GM23338 (cell line): ENCODE data around the gene LIPG. TPM values are rescaled to one million over a fixed set of nuclear protein-coding genes. Genes with fewer than 3 reads are reported as not detected.

ENCODE experiments used
- ATAC-seq: fragments of 200-7000 bp; cut with Tn5 transposase; 3 replicates; pipeline ENCODE4 v1.9.1; 2020
- DNase-seq: peaks from one replicate; pipeline ENCODE4 v3.0.0-alpha.2; 2015; ENCODE audit warnings: low spot score
- H2AFZ ChIP-seq: fragments of 200-600 bp; sonication (generic); 2 replicates; pipeline ENCODE4 v1.8.0; 2016; ENCODE audit warnings: antibody characterized with exemption, mild to moderate bottlenecking, moderate library complexity
- H3F3A ChIP-seq: fragments of 200-600 bp; sonication (generic); replicated peaks from 2 replicates; pipeline ENCODE4 v1.8.0; 2017; ENCODE audit warnings: antibody characterized with exemption, mixed run types, low read depth
- H3K27ac ChIP-seq: fragments of 200-600 bp; sonication (generic); 2 replicates; pipeline ENCODE4 v1.6.1; 2016; ENCODE audit warnings: low read depth
- H3K27me3 ChIP-seq: fragments of 200-600 bp; sonication (generic); 2 replicates; pipeline ENCODE4 v1.8.0; 2016; ENCODE audit warnings: mild to moderate bottlenecking, mixed run types, moderate library complexity; ENCODE audit not compliant: insufficient read depth
- H3K36me3 ChIP-seq: fragments of 200-600 bp; sonication (generic); 2 replicates; pipeline ENCODE4 v1.8.0; 2016; ENCODE audit warnings: mild to moderate bottlenecking; ENCODE audit not compliant: insufficient read depth
- H3K4me1 ChIP-seq: fragments of 200-600 bp; sonication (generic); 2 replicates; pipeline ENCODE4 v1.8.0; 2016; ENCODE audit warnings: mild to moderate bottlenecking, moderate library complexity; ENCODE audit not compliant: insufficient read depth
- H3K4me2 ChIP-seq: fragments of 200-600 bp; sonication (generic); 2 replicates; pipeline ENCODE4 v1.7.1; 2017; ENCODE audit warnings: mixed run types
- H3K4me3 ChIP-seq: fragments of 200-600 bp; sonication (generic); 2 replicates; pipeline ENCODE4 v1.6.1; 2016; ENCODE audit warnings: mixed run types
- H3K79me2 ChIP-seq: fragments of 200-600 bp; sonication (generic); replicated peaks from 2 replicates; pipeline ENCODE4 v1.8.0; 2017; ENCODE audit warnings: mild to moderate bottlenecking; ENCODE audit not compliant: insufficient read depth
- H3K9me2 ChIP-seq: fragments of 200-600 bp; sonication (generic); 2 replicates; pipeline ENCODE4 v1.8.0; 2017; ENCODE audit not compliant: insufficient read depth
- H4K20me1 ChIP-seq: fragments of 200-600 bp; sonication (generic); replicated peaks from 2 replicates; pipeline ENCODE4 v1.8.0; 2017; ENCODE audit warnings: mild to moderate bottlenecking; ENCODE audit not compliant: insufficient read depth
- H3K27ac Mint-ChIP-seq: 2 replicates; pipeline ENCODE4 v1.8.0; 2020; ENCODE audit warnings: inconsistent platforms, mild to moderate bottlenecking, moderate library complexity, mixed read lengths
- H3K27me3 Mint-ChIP-seq: 3 replicates; pipeline ENCODE4 v1.8.0; 2022; ENCODE audit warnings: low read depth, mild to moderate bottlenecking, moderate library complexity, mixed read lengths, inconsistent platforms; ENCODE audit not compliant: insufficient read depth, poor library complexity
- H3K36me3 Mint-ChIP-seq: 3 replicates; pipeline ENCODE4 v1.8.0; 2021; ENCODE audit warnings: low read depth, mild to moderate bottlenecking, inconsistent platforms, moderate library complexity, mixed read lengths
- H3K4me1 Mint-ChIP-seq: 3 replicates; pipeline ENCODE4 v1.8.0; 2020; ENCODE audit warnings: mild to moderate bottlenecking, inconsistent platforms, mixed read lengths
- H3K4me3 Mint-ChIP-seq: 3 replicates; pipeline ENCODE4 v1.8.0; 2021; ENCODE audit warnings: moderate library complexity, mild to moderate bottlenecking, inconsistent platforms, mixed read lengths
- H3K9me3 Mint-ChIP-seq: 3 replicates; pipeline ENCODE4 v1.8.0; 2020; ENCODE audit warnings: moderate library complexity, mild to moderate bottlenecking, inconsistent platforms, mixed read lengths
- EZH2 ChIP-seq: fragments of 200-600 bp; sonication (generic); IDR thresholded peaks from one replicate; pipeline ENCODE4 v1.8.0; 2017; ENCODE audit warnings: antibody characterized with exemption, mild to moderate bottlenecking, low read depth; ENCODE audit not compliant: unreplicated experiment
- EZH2phosphoT487 ChIP-seq: fragments of 200-600 bp; sonication (generic); IDR thresholded peaks from one replicate; pipeline ENCODE4 v1.8.1; 2018; ENCODE audit warnings: antibody characterized with exemption; ENCODE audit not compliant: unreplicated experiment
- ZNF331 ChIP-seq: fragments of 250-450 bp; sonication (Bioruptor Pico); IDR thresholded peaks from 2 replicates; pipeline ENCODE4 v1.5.0; 2020; ENCODE audit warnings: low read depth, mild to moderate bottlenecking, moderate library complexity
- polyA plus RNA-seq: library from polyadenylated mRNA; unstranded; fragments of >200 nt; fragmentation: Nextera tagmentation; extraction: Ambion mirVana; gene quantifications from 2 replicates; pipeline ENCODE4 v1.2.1, GENCODE V29; 2016
- total RNA-seq: library from RNA; depleted of rRNA; stranded (reverse); fragments of >200 nt; shearing (Covaris generic); gene quantifications from 2 replicates; pipeline ENCODE4 v1.2.3, GENCODE V29; 2014
- TF ChIP-seq, protein P1 (sequence below): IDR thresholded peaks from 2 replicates; pipeline ENCODE4 v1.6.1; 2016; ENCODE audit warnings: antibody characterized with exemption
- TF ChIP-seq, protein P2 (sequence below): IDR thresholded peaks from one replicate; pipeline ENCODE4 v1.6.1; 2018; ENCODE audit warnings: antibody characterized with exemption; ENCODE audit not compliant: unreplicated experiment
- TF ChIP-seq, protein P3 (sequence below): fragments of 250-450 bp; sonication (Bioruptor Pico); IDR thresholded peaks from 2 replicates; pipeline ENCODE4 v1.5.0; 2020; ENCODE audit warnings: mild to moderate bottlenecking, moderate library complexity
- TF ChIP-seq, protein P4 (sequence below), 2 experiments: fragments of 200-600 bp in 1 of 2; sonication (generic) in 1 of 2; conservative IDR thresholded peaks; 2 replicates each; pipeline versions ENCODE4 v1.5.1 to v1.6.1; 2016 to 2017; ENCODE audit warnings: antibody characterized with exemption in 2 of 2, low read depth in 2 of 2, mild to moderate bottlenecking in 2 of 2, moderate library complexity in 1 of 2

The LIPG gene
- total and polyA plus RNA-seq, 2 experiments from 2014 or later, result 4.9 to 17.7 TPM

DNA sequence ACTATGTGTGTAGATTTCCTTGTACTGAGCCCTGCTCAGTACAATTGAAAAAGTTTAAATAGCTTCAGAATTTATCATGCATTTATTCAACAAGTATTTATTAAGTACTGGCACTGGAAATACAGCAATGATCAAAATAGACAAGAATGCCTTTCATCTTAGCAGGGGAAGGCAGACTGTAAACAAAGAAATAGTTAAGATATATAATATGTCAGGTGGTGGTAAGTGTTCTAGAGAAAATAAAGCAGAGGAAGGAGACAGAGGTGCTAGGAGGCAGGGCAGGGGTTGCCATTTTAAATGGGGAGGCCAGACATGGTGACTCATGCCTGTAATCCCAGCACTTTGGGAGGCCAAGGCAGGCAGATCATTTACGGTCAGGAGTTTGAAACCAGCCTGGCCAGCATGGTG is 13.6 kb upstream of the LIPG start:
- Mint-ChIP-seq H3K4me1 (peaks cover 14% of the 10 kb centered on the region), H3K9me3 (peaks cover 20% of the 10 kb centered on the region), H3K27ac (no peak overlapping the region), H3K27me3 (no peaks in the 10 kb centered on the region), H3K36me3 (peaks cover 14% of the 10 kb centered on the region), H3K4me3 (no peak overlapping the region)
- no peak for DNase-seq
- H3K4me1 ChIP-seq, result no peaks in the 10 kb centered on the region; the same call in 1 of the 2 replicates
- no peak overlapping the region for H2AFZ ChIP-seq
- H3K27me3 ChIP-seq, result no peaks in the 10 kb centered on the region
- no peaks in the 10 kb centered on the region for H3K79me2 ChIP-seq
- TF ChIP-seq, protein P1, sequence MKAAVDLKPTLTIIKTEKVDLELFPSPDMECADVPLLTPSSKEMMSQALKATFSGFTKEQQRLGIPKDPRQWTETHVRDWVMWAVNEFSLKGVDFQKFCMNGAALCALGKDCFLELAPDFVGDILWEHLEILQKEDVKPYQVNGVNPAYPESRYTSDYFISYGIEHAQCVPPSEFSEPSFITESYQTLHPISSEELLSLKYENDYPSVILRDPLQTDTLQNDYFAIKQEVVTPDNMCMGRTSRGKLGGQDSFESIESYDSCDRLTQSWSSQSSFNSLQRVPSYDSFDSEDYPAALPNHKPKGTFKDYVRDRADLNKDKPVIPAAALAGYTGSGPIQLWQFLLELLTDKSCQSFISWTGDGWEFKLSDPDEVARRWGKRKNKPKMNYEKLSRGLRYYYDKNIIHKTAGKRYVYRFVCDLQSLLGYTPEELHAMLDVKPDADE, result no peak
- TF ChIP-seq, protein P2, sequence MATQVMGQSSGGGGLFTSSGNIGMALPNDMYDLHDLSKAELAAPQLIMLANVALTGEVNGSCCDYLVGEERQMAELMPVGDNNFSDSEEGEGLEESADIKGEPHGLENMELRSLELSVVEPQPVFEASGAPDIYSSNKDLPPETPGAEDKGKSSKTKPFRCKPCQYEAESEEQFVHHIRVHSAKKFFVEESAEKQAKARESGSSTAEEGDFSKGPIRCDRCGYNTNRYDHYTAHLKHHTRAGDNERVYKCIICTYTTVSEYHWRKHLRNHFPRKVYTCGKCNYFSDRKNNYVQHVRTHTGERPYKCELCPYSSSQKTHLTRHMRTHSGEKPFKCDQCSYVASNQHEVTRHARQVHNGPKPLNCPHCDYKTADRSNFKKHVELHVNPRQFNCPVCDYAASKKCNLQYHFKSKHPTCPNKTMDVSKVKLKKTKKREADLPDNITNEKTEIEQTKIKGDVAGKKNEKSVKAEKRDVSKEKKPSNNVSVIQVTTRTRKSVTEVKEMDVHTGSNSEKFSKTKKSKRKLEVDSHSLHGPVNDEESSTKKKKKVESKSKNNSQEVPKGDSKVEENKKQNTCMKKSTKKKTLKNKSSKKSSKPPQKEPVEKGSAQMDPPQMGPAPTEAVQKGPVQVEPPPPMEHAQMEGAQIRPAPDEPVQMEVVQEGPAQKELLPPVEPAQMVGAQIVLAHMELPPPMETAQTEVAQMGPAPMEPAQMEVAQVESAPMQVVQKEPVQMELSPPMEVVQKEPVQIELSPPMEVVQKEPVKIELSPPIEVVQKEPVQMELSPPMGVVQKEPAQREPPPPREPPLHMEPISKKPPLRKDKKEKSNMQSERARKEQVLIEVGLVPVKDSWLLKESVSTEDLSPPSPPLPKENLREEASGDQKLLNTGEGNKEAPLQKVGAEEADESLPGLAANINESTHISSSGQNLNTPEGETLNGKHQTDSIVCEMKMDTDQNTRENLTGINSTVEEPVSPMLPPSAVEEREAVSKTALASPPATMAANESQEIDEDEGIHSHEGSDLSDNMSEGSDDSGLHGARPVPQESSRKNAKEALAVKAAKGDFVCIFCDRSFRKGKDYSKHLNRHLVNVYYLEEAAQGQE, result no peak
- TF ChIP-seq, protein P3, sequence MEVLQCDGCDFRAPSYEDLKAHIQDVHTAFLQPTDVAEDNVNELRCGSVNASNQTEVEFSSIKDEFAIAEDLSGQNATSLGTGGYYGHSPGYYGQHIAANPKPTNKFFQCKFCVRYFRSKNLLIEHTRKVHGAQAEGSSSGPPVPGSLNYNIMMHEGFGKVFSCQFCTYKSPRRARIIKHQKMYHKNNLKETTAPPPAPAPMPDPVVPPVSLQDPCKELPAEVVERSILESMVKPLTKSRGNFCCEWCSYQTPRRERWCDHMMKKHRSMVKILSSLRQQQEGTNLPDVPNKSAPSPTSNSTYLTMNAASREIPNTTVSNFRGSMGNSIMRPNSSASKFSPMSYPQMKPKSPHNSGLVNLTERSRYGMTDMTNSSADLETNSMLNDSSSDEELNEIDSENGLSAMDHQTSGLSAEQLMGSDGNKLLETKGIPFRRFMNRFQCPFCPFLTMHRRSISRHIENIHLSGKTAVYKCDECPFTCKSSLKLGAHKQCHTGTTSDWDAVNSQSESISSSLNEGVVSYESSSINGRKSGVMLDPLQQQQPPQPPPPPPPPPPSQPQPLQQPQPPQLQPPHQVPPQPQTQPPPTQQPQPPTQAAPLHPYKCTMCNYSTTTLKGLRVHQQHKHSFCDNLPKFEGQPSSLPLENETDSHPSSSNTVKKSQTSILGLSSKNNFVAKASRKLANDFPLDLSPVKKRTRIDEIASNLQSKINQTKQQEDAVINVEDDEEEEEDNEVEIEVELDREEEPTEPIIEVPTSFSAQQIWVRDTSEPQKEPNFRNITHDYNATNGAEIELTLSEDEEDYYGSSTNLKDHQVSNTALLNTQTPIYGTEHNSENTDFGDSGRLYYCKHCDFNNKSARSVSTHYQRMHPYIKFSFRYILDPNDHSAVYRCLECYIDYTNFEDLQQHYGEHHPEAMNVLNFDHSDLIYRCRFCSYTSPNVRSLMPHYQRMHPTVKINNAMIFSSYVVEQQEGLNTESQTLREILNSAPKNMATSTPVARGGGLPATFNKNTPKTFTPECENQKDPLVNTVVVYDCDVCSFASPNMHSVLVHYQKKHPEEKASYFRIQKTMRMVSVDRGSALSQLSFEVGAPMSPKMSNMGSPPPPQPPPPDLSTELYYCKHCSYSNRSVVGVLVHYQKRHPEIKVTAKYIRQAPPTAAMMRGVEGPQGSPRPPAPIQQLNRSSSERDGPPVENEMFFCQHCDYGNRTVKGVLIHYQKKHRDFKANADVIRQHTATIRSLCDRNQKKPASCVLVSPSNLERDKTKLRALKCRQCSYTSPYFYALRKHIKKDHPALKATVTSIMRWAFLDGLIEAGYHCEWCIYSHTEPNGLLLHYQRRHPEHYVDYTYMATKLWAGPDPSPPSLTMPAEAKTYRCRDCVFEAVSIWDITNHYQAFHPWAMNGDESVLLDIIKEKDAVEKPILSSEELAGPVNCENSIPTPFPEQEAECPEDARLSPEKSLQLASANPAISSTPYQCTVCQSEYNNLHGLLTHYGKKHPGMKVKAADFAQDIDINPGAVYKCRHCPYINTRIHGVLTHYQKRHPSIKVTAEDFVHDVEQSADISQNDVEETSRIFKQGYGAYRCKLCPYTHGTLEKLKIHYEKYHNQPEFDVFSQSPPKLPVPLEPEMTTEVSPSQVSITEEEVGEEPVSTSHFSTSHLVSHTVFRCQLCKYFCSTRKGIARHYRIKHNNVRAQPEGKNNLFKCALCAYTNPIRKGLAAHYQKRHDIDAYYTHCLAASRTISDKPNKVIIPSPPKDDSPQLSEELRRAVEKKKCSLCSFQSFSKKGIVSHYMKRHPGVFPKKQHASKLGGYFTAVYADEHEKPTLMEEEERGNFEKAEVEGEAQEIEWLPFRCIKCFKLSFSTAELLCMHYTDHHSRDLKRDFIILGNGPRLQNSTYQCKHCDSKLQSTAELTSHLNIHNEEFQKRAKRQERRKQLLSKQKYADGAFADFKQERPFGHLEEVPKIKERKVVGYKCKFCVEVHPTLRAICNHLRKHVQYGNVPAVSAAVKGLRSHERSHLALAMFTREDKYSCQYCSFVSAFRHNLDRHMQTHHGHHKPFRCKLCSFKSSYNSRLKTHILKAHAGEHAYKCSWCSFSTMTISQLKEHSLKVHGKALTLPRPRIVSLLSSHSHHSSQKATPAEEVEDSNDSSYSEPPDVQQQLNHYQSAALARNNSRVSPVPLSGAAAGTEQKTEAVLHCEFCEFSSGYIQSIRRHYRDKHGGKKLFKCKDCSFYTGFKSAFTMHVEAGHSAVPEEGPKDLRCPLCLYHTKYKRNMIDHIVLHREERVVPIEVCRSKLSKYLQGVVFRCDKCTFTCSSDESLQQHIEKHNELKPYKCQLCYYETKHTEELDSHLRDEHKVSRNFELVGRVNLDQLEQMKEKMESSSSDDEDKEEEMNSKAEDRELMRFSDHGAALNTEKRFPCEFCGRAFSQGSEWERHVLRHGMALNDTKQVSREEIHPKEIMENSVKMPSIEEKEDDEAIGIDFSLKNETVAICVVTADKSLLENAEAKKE (CRISPR knock-in tag), result no peak
- TF ChIP-seq EZH2phosphoT487, result no peak
- no peak for TF ChIP-seq EZH2
- TF ChIP-seq, protein P4, sequence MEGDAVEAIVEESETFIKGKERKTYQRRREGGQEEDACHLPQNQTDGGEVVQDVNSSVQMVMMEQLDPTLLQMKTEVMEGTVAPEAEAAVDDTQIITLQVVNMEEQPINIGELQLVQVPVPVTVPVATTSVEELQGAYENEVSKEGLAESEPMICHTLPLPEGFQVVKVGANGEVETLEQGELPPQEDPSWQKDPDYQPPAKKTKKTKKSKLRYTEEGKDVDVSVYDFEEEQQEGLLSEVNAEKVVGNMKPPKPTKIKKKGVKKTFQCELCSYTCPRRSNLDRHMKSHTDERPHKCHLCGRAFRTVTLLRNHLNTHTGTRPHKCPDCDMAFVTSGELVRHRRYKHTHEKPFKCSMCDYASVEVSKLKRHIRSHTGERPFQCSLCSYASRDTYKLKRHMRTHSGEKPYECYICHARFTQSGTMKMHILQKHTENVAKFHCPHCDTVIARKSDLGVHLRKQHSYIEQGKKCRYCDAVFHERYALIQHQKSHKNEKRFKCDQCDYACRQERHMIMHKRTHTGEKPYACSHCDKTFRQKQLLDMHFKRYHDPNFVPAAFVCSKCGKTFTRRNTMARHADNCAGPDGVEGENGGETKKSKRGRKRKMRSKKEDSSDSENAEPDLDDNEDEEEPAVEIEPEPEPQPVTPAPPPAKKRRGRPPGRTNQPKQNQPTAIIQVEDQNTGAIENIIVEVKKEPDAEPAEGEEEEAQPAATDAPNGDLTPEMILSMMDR (conservative IDR thresholded peaks at IDR 0.05; ENCODE audit: low read depth in 2 of 2), result no peak
- TF ChIP-seq ZNF331 (CRISPR knock-in tag), result no peak
- H4K20me1 ChIP-seq, result no peaks in the 10 kb centered on the region
- no peak for ATAC-seq
- no peak overlapping the region for H3K4me2 ChIP-seq
- peaks cover 11% of the 10 kb centered on the region; the same call in 1 of the 2 replicates for H3K9me2 ChIP-seq
- H3K27ac ChIP-seq, result no peak overlapping the region
- H3K36me3 ChIP-seq, result no peaks in the 10 kb centered on the region
- no peaks in the 10 kb centered on the region for H3F3A ChIP-seq
- H3K4me3 ChIP-seq, result no peak overlapping the region
